Panc1 (cell line): Measurements from ENCODE around the gene LCE6A. TPM values are rescaled to one million over a fixed set of nuclear protein-coding genes. Genes with fewer than 3 reads are reported as not detected.

Experiments used
- ATAC-seq: fragments of 200-7000 bp; cut with Tn5 transposase; 2 replicates; pipeline ENCODE4 v1.9.1; 2020; ENCODE audit warnings: mild to moderate bottlenecking, moderate library complexity
- BruUV-seq: library from RNA; stranded (reverse); fragments of 400-500 nt; replicated peaks from 2 replicates; lab custom pipeline; 2021; lab: Mats Ljungman, UMichigan
- CTCF ChIA-PET: fragments of 300-600 bp; sonication (Branson Sonifier 250); formaldehyde crosslinking; loops from one replicate; lab custom pipeline; 2022; ENCODE audit warnings: antibody characterized with exemption; lab: Charles Lee
- POLR2A ChIA-PET: fragments of 300-600 bp; sonication (Branson Sonifier 250); formaldehyde crosslinking; loops from one replicate; lab custom pipeline; 2022; ENCODE audit warnings: antibody characterized with exemption; lab: Charles Lee
- DNase-seq: peaks from one replicate; pipeline ENCODE4 v3.0.0-alpha.2; 2010; ENCODE audit warnings: low read depth, low spot score
- H3K27ac ChIP-seq: 2 replicates; pipeline ENCODE4 v1.5.1; 2011; ENCODE audit warnings: mild to moderate bottlenecking, low read length, inconsistent platforms
- H3K27me3 ChIP-seq: fragments of 200-500 bp; sonication (Bioruptor generic); 2 replicates; pipeline ENCODE4 v1.6.0; 2014; ENCODE audit warnings: low read length, inconsistent platforms; ENCODE audit not compliant: control insufficient read depth, insufficient read depth
- H3K36me3 ChIP-seq: fragments of 200-500 bp; sonication (Bioruptor generic); 2 replicates; pipeline ENCODE4 v1.5.1; 2014; ENCODE audit warnings: inconsistent platforms, mild to moderate bottlenecking, low read length, moderate library complexity; ENCODE audit not compliant: control insufficient read depth, insufficient read depth
- H3K4me1 ChIP-seq: 2 replicates; pipeline ENCODE4 v1.5.1; 2011; ENCODE audit warnings: inconsistent platforms, mild to moderate bottlenecking, low read length, moderate library complexity; ENCODE audit not compliant: control insufficient read depth, insufficient read depth
- H3K4me3 ChIP-seq, 2 experiments: 2 replicates each; pipeline ENCODE4 v1.5.1; 2011 to 2012; ENCODE audit warnings: low read depth in 2 of 2, low read length in 2 of 2, mild to moderate bottlenecking in 2 of 2, inconsistent platforms in 1 of 2, moderate library complexity in 1 of 2
- H3K9me3 ChIP-seq: fragments of 200-500 bp; sonication (Bioruptor generic); 2 replicates; pipeline ENCODE4 v1.5.1; 2014; ENCODE audit warnings: low read depth, mild to moderate bottlenecking, inconsistent platforms, low read length, moderate library complexity; ENCODE audit not compliant: control insufficient read depth, insufficient read depth
- POLR2AphosphoS5 ChIP-seq: IDR thresholded peaks from 2 replicates; pipeline ENCODE4 v1.6.1; 2012; ENCODE audit warnings: mild to moderate bottlenecking, low read depth, low read length, moderate library complexity
- SIN3A ChIP-seq: IDR thresholded peaks from 2 replicates; pipeline ENCODE4 v1.6.1; 2012; ENCODE audit warnings: low read depth, mild to moderate bottlenecking, low read length, moderate library complexity, borderline replicate concordance; ENCODE audit not compliant: insufficient read depth
- TCF7L2 ChIP-seq: IDR thresholded peaks from 2 replicates; pipeline ENCODE4 v1.6.1; 2011; ENCODE audit warnings: mild to moderate bottlenecking, low read depth, low read length, inconsistent platforms
- in situ Hi-C: cut with HindIII; loops from 2 replicates; pipeline ENCODE4 v1.10.0; 2016; ENCODE audit warnings: low sequenced_read_pairs, low pct_unique_long_range_greater_than_20kb
- intact Hi-C: fragments of 100-400 bp; cut with micrococcal nuclease; formaldehyde crosslinking; loops from one replicate; pipeline ENCODE4 v1.10.0; 2022; ENCODE audit not compliant: unreplicated experiment
- total RNA-seq: library from RNA; stranded (reverse); gene quantifications from one replicate; pipeline ENCODE4 v1.2.1, GENCODE V29; 2021; ENCODE audit not compliant: unreplicated experiment
- TF ChIP-seq, protein P1 (sequence below): fragments of 450-650 bp; IDR thresholded peaks from 2 replicates; pipeline ENCODE4 v1.5.1; 2017; ENCODE audit warnings: mild to moderate bottlenecking
- TF ChIP-seq, protein P2 (sequence below), 2 experiments: IDR thresholded peaks; 2 replicates each; pipeline ENCODE4 v1.6.1; 2011 to 2012; ENCODE audit warnings: low read depth in 2 of 2, control low read depth in 1 of 2, low read length in 1 of 2, mild to moderate bottlenecking in 1 of 2, moderate library complexity in 1 of 2; ENCODE audit not compliant: insufficient read depth in 1 of 2

Gene LCE6A
- total RNA-seq, 1 experiment from 2014 or later = not detected

DNA sequence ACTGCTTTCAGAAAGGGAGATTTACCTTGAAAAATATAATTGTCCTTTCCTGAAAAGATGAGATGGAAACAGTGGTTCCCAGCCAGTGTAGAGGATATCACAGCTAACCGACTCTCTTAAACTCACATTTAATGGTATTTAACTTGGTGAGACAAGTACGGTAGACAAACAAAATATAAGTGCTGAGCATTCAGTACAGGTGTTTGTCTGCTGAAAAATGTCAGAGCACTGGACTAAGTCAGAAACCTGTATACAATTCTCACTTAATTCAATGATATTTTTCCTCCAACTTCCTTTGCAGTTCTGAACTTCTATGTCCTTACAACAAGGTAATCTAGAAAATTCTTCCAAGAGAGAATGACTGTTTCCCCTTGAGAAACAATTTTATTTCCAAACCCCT is 31.0 kb upstream of the LCE6A start, which contains the start of gene LCE1B:
TSS of gene LCE1B (plus strand) at position 301 of the 400 bp plus-strand sequence. CDS start 476 bp downstream, outside the sequence.
- no TSS peak for BruUV-seq
- Histone ChIP-seq H3K27me3 (peaks cover 7% of the 10 kb centered on the region; the same call in 1 of the 2 replicates), H3K4me3 (no peak within 1 kb of the TSS), H3K9me3 (no peaks in the 10 kb centered on the region), H3K36me3 (no peaks in the 10 kb centered on the region), H3K27ac (no peak within 1 kb of the TSS), H3K4me1 (no peaks in the 10 kb centered on the region)
- DNase-seq = no peak
- ATAC-seq = no peak
- TF ChIP-seq POLR2AphosphoS5 (no peak), SIN3A (no peak), TCF7L2 (no peak)
- TF ChIP-seq, protein P1, sequence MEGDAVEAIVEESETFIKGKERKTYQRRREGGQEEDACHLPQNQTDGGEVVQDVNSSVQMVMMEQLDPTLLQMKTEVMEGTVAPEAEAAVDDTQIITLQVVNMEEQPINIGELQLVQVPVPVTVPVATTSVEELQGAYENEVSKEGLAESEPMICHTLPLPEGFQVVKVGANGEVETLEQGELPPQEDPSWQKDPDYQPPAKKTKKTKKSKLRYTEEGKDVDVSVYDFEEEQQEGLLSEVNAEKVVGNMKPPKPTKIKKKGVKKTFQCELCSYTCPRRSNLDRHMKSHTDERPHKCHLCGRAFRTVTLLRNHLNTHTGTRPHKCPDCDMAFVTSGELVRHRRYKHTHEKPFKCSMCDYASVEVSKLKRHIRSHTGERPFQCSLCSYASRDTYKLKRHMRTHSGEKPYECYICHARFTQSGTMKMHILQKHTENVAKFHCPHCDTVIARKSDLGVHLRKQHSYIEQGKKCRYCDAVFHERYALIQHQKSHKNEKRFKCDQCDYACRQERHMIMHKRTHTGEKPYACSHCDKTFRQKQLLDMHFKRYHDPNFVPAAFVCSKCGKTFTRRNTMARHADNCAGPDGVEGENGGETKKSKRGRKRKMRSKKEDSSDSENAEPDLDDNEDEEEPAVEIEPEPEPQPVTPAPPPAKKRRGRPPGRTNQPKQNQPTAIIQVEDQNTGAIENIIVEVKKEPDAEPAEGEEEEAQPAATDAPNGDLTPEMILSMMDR = no peak
- TF ChIP-seq, protein P2, sequence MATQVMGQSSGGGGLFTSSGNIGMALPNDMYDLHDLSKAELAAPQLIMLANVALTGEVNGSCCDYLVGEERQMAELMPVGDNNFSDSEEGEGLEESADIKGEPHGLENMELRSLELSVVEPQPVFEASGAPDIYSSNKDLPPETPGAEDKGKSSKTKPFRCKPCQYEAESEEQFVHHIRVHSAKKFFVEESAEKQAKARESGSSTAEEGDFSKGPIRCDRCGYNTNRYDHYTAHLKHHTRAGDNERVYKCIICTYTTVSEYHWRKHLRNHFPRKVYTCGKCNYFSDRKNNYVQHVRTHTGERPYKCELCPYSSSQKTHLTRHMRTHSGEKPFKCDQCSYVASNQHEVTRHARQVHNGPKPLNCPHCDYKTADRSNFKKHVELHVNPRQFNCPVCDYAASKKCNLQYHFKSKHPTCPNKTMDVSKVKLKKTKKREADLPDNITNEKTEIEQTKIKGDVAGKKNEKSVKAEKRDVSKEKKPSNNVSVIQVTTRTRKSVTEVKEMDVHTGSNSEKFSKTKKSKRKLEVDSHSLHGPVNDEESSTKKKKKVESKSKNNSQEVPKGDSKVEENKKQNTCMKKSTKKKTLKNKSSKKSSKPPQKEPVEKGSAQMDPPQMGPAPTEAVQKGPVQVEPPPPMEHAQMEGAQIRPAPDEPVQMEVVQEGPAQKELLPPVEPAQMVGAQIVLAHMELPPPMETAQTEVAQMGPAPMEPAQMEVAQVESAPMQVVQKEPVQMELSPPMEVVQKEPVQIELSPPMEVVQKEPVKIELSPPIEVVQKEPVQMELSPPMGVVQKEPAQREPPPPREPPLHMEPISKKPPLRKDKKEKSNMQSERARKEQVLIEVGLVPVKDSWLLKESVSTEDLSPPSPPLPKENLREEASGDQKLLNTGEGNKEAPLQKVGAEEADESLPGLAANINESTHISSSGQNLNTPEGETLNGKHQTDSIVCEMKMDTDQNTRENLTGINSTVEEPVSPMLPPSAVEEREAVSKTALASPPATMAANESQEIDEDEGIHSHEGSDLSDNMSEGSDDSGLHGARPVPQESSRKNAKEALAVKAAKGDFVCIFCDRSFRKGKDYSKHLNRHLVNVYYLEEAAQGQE (IDR thresholded peaks at IDR 0.05; ENCODE audit: insufficient read depth in 1 of 2, low read depth in 2 of 2, low read length in 1 of 2) = no peak
- intact Hi-C loops (no loop called here), in situ Hi-C loops (no loop called here)
- ChIA-PET POLR2A (no interaction called here), CTCF (no interaction called here)

DNA sequence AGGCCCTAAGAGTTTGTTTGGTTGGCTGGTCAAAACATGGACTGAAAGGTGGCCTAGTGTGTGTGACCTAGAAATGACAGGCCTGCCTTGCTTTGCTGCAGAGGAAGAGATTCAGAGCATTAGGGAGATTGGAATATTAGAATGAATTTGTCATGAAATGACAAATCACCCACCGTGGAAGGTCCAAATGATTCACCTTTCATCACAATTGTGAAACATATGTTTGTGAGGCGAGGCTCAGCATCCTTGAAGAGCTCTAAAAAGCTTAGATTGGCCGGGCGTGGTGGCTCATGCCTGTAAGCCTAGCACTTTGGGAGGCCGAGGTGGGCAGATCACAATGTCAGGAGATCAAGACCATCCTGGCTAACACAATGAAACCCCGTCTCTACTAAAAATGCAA is 25.3 kb upstream of the LCE6A start:
- no peaks in the 10 kb centered on the region; the same call in 1 of the 2 replicates for H3K27me3 ChIP-seq
- TF ChIP-seq SIN3A = no peak
- TF ChIP-seq, protein P1 = no peak
- no peak for TF ChIP-seq TCF7L2
- no peak for TF ChIP-seq POLR2AphosphoS5
- TF ChIP-seq, protein P2 (IDR thresholded peaks at IDR 0.05; ENCODE audit: insufficient read depth in 1 of 2, low read depth in 2 of 2, low read length in 1 of 2) = no peak
- no peak for DNase-seq
- POLR2A ChIA-PET = no interaction called here
- no peaks in the 10 kb centered on the region for H3K9me3 ChIP-seq
- in situ Hi-C loops (no loop called here), intact Hi-C loops (no loop called here)
- no TSS peak for BruUV-seq
- no peaks in the 10 kb centered on the region for H3K4me1 ChIP-seq
- no peaks in the 10 kb centered on the region for H3K36me3 ChIP-seq
- H3K27ac ChIP-seq = no peak overlapping the region
- no peak for ATAC-seq
- CTCF ChIA-PET = no interaction called here
- H3K4me3 ChIP-seq = no peak overlapping the region
